ENCODE results near the gene CCNQ. TPM values are rescaled to one million over a fixed set of nuclear protein-coding genes. Genes with fewer than 3 reads are reported as not detected.

Gene CCNQ
- total RNA-seq: 10 to 100 TPM; 16.3 to 24.0 TPM

DNA sequence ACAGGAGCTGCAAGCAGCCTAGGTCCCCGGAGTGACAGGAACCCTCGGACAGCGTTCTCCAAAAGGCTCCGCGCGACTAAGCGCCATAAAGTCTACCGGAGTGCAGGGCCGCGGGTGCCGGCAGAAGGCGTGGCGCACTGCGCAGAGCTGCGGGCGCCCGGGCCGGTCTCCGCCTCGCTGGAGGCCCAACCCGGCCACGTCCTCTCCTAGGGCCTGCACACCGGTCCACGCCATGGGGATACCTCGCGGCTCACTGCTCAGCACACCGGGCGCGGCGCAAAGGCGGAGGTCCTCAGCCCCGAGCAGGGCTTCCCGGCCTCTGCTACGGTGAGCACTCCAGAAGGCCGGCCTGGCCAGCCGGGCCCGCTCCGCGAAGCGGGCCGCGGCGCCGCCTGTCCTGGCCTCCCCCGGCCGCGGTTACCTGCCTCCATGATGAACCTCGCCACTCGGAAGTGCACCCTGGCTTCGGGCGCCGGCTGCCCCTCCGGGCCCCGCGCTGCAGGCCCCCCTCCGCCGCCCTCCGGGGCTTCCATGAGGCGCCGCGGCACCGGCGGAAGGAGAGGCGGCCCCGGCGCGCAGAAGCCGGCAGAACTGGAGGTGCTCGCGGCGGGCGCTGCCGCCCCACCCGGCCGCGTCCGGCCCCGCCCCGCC, at the start of gene CCNQ:
CCNQ (minus strand) TSS at position 599 of the 651 bp plus-strand sequence; CDS start at position 533, 66 bp downstream.
- intact Hi-C loops (cut with DNase I): no loop called here
- TF ChIP-seq, protein P1, sequence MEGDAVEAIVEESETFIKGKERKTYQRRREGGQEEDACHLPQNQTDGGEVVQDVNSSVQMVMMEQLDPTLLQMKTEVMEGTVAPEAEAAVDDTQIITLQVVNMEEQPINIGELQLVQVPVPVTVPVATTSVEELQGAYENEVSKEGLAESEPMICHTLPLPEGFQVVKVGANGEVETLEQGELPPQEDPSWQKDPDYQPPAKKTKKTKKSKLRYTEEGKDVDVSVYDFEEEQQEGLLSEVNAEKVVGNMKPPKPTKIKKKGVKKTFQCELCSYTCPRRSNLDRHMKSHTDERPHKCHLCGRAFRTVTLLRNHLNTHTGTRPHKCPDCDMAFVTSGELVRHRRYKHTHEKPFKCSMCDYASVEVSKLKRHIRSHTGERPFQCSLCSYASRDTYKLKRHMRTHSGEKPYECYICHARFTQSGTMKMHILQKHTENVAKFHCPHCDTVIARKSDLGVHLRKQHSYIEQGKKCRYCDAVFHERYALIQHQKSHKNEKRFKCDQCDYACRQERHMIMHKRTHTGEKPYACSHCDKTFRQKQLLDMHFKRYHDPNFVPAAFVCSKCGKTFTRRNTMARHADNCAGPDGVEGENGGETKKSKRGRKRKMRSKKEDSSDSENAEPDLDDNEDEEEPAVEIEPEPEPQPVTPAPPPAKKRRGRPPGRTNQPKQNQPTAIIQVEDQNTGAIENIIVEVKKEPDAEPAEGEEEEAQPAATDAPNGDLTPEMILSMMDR (IDR thresholded peaks at IDR 0.05): no peak
- H3K4me3 ChIP-seq: peak within 1 kb of the TSS; percentile 60
- peak within 1 kb of the TSS; percentile 57 to 83 for H3K9ac ChIP-seq (ENCODE audit: low read depth in 2 of 2, low read length in 2 of 2)
- DNase-seq: no peak
- no peaks in the 10 kb centered on the region for H3K27me3 ChIP-seq
- peak within 1 kb of the TSS; percentile 32 for H3K27ac ChIP-seq
- H3K9me3 ChIP-seq: no peaks in the 10 kb centered on the region
- no peaks in the 10 kb centered on the region for H3K36me3 ChIP-seq
- no peaks in the 10 kb centered on the region for H3K4me1 ChIP-seq

DNA sequence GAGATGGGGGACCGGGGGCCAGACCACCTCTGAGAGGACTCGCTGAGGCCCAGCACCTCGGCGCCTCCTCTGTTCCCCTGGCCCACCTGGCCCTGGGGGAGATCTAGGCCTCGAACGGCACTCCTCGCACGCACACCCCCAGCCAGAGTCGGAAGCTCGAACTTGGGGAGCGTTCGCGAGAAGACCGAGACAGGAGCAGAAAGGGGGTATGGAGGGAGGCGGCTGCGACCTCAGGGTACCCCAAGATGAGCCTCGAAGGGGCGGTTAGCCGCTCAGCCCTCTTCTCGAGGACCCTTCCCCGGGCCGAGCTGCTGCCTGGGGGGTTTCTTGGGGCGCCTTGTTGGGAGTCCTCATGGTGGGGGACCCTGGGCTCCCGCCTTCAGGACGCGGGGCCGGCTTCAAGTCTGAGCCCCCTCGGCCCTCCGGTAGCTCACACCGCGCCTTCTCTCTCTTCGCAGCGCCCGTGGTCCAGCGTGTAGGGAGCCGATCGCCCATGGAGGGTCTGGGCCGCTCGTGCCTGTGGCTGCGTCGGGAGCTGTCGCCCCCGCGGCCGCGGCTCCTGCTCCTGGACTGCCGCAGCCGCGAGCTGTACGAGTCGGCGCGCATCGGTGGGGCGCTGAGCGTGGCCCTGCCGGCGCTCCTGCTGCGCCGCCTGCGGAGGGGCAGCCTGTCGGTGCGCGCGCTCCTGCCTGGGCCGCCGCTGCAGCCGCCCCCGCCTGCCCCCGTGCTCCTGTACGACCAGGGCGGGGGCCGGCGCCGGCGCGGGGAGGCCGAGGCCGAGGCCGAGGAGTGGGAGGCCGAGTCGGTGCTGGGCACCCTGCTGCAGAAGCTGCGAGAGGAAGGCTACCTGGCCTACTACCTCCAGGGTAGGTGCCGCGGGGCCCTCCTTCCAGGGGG, 48.8 kb upstream of the CCNQ start:
- TF ChIP-seq, protein P1 (IDR thresholded peaks at IDR 0.05): no peak
- no peak overlapping the region for H3K9ac ChIP-seq (ENCODE audit: low read depth in 2 of 2, low read length in 2 of 2)
- intact Hi-C loops (cut with DNase I): no loop called here
- H3K27me3 ChIP-seq: peaks cover 43% of the 10 kb centered on the region
- DNase-seq: no peak
- no peaks in the 10 kb centered on the region for H3K4me1 ChIP-seq
- no peak overlapping the region for H3K27ac ChIP-seq
- H3K9me3 ChIP-seq: no peaks in the 10 kb centered on the region
- no peaks in the 10 kb centered on the region for H3K36me3 ChIP-seq
- peak overlapping the region; percentile 7 for H3K4me3 ChIP-seq

DNA sequence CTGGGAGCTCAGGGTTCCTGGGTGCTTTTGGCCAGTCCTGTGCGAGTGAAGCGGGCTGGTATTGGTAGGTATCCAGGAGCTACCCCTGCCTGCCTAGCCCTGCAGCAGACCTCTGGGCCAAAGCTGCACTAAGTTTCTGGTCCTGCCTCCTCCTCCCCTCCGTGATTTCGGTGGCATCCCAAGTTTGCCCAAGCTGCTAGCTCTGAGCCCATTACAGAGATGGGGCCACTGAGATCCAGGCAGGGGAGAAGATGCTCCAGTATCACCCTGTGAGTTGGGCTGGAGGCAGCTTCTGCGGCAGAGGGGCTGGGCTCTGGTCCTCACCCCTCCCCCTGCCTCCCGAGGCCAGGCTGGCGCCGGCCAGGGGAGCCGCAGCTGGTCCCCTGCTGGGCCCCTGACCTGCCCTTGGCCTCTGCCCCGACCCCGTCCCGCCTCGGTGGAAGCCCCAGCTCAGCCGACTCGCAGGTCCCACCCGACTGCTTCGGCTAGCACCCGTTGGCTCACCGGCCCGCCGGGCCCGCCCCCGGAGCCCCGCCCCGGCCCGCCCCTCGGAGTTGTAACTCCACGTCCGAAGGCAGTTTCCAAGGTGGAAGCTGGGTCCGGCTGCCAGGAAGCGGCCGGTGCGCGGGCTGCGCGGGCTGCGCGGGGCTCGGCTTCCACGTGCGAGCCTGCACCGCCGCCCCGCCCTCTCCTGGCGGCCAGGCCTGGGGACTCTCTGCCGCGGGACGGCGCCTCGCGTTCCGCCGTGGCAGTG, 47.9 kb upstream of the CCNQ start, which contains the start of gene DUSP9:
DUSP9 (plus strand) TSS at position 584 of the 754 bp plus-strand sequence. CDS start 751 bp downstream, outside the sequence.
- intact Hi-C loops (cut with DNase I): no loop called here

DNA sequence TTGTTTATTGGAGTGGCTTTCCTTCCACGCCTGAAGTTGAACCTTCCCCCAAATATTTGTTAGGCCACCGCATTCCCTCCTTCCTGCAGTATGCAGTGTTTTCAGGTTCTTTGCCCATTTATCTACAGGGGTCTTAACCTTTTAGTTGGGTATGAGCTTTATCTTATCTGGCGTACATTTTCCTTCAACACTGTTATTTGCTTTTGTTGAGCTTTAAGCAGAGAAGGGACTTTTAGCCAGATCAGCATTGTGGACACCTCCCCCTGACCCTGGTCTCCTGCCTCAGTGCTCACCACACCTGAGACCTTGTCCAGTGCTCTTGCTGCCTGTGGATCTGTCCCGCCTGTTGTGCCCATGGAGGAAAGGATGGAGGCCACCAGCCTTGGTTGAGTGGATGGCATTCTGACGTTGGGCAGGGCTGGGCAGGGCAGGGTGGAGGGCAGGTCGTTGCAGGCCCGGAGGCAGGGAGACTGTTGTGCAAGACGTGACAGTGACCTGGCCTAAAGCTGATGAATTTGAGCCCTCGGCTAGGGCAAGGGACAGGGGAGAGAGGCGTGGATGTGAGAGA, 47.1 kb upstream of the CCNQ start:
- intact Hi-C loops (cut with DNase I): no loop called here
- H3K27ac ChIP-seq: no peak overlapping the region

More for the DNA sequence above, 47.9 kb upstream of the CCNQ start, which contains the start of gene DUSP9:
- Histone ChIP-seq H3K27me3 (peaks cover 52% of the 10 kb centered on the region), H3K9me3 (no peaks in the 10 kb centered on the region), H3K9ac (ENCODE audit: low read depth in 2 of 2, low read length in 2 of 2) (no peak within 1 kb of the TSS), H3K36me3 (no peaks in the 10 kb centered on the region), H3K4me1 (no peaks in the 10 kb centered on the region), H3K27ac (no peak within 1 kb of the TSS), H3K4me3 (peak within 1 kb of the TSS; percentile 7)
- TF ChIP-seq, protein P1 (IDR thresholded peaks at IDR 0.05): no peak
- peak; percentile 32 for DNase-seq

More for the DNA sequence above, 47.1 kb upstream of the CCNQ start:
- Histone ChIP-seq H3K9me3 (no peaks in the 10 kb centered on the region), H3K4me3 (no peak overlapping the region), H3K27me3 (peaks cover 52% of the 10 kb centered on the region), H3K36me3 (no peaks in the 10 kb centered on the region), H3K4me1 (no peaks in the 10 kb centered on the region), H3K9ac (ENCODE audit: low read depth in 2 of 2, low read length in 2 of 2) (no peak overlapping the region)
- DNase-seq: no peak
- TF ChIP-seq, protein P1 (IDR thresholded peaks at IDR 0.05): no peak

Measured in colonic mucosa (tissue), 4 donors.